ENCODE results near the gene BEND6.

The BEND6 gene

DNA sequence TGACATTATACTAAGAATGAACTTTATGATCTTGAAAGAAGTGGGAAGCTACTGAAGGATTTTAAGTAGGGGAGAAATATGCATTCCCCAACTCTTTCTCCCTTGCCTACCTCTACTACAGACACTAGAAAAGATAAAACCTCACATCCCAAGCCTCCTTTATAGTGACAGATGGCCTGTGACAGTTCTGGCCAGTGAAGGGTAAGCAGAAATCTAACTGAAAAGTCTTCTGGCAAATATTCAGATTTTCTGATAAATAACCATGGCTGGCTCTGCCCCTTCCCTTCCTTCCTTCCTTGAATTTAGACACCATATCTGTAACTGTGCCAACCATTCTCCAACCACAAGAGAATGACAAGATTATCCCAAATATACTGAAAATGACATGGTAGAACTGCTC lies 10.2 kb upstream of the BEND6 start:
- DNase-seq, result no peak

DNA sequence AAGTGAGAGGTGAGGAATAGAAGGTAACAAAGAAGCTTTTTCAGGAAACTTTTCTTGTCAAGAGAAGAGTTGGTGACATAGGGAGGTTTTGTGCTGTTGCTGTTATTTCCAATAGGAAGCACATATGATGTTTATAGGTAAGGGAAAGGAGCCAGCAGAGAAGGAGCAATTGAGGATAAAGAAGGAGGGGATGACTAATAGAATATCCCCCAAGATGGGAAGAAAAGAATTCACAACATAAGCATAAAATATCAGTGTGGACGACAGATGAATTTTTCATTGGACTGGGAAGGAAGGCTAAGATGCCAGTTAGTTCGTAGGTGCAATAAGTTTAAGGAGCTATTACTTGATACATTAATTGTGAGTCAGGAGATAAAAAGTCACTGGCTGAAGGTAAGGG lies 8.5 kb upstream of the BEND6 start:
- no peak for DNase-seq

DNA sequence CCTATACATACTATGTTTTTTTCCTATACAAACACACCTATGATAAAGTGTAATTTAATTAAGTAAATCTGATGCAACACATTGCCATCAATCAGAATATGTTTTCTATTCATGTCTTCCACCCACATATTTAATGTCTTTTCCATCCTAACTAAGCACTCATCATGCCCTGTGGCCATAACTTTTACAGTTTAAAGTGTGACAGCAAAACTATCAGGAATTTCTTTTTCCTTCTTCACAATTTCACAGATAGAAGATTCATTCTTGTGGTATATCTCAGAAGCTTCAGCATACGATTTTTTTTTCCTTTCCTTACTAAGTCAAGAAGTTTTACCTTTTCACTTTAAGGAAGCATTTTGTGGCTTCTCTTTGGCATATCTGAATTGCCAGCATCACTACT lies 7.0 kb upstream of the BEND6 start:
- no peak for DNase-seq

DNA sequence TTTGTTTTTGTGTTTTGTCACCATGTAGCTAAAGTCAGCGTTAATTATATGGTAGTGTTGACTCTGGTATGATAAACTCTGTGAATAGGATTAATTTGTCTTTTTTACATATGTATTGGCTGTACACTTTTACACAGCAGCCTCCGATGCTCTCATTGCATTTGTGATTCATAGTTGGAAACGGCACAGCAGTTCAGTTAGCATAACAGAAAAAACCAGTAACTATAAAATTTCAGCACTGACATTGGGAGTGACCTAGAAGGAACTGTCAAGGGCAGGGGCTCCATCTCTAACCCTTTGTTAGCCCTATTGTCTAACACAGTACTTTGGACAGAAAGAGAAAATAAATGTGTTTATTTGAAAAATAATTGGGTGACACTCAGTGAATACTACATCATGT lies 5.6 kb upstream of the BEND6 start:
- no peak for DNase-seq

DNA sequence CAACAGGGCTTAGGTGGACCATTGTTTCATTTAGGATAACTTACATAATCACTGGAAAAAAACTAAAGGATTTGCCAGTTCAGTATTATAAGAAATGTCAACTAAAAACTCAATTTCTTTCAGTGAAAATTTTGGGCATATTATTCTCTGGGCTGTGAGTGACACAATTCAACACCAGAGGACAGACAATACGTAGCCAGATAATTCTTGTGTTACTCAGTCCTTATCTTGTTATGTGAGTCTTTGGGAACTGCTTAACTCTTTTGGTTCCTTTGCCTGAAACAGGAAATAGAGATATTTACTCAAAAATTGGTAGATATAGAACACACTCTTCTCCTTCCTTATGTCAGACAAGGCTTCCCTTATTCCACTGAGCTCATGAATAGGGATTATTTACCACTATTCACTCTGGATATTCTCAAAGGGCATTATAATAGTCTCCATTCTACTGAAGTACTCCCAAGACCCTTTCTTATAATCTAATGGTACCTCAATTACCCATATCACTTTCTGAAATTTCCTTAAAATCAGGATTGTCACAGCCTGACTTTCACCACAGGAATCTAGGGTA lies 4.9 kb upstream of the BEND6 start:
- no peak for DNase-seq

DNA sequence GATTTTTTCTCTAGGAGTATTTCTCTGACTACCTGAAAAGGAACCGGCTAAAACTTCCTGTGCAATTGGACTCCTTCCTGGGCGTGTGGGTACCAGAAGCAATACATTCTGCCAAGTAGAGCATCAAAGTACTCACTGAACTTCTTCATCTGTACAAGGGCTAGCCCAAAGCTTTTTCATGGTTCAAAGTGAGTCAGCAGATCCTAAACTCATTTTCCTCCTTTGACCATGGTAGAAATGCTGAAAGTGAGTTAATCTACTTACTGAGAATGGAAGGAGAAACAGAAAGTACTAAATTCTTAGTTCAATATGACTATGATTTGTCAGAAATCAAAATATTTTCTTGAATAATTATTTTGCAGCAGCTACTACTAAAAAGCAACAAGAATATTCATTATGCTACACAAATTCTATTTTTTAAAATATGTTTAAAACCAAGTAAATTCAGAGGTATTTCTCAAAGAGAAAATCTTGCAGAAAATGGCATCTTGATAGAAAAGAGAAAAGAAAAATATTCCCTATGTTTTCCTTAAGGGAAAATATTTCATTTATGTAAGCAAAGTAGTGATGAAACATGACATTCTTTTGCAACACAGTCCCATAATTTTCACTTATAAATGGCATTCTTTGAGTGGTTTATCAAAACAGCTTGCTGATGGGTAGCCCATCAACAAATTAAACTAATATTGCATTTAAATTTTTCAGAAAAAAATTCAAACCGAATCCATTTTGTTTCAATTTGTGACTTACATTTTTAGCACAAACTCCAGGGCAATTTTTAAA lies 3.7 kb upstream of the BEND6 start:
- DNase-seq, result no peak

DNA sequence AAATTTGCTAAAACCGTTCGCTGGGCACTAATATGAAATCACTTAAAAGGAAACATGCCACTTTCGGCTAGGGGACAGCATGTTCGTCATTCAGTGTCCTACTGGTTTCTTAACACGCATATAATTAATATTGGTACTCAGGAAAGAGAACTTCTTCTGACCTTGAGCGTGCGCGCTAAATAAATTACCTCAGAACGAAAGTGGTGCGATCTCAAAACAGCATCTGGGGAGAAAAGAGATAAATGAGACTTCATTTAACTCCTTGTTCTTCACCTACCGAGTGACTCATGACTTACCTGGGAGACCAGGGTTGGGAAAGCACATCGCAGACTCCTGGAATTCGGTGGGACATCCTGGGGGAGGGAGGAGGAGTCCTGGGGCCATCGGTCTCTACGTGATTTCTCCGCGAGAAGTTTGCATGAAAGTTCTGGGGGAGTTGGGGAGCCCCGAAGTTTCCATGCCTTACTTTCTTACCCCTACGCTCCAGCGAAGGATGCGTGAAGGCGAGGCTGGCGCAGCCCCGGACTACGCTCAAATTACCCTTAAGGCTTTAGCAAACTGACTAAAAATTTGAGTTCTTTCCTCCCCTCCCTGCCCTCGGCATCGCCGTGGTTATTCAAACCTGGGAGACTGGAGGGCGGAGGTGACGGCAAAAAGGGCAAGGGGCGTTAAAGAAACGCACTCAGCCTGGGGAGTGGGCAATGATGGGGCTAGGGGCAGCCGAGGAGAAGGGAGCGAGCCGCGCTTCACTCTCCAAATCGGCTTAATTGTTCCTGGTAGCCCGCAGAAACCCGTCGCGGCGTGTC lies 1.1 kb upstream of the BEND6 start:
- DNase-seq, result no peak

DNA sequence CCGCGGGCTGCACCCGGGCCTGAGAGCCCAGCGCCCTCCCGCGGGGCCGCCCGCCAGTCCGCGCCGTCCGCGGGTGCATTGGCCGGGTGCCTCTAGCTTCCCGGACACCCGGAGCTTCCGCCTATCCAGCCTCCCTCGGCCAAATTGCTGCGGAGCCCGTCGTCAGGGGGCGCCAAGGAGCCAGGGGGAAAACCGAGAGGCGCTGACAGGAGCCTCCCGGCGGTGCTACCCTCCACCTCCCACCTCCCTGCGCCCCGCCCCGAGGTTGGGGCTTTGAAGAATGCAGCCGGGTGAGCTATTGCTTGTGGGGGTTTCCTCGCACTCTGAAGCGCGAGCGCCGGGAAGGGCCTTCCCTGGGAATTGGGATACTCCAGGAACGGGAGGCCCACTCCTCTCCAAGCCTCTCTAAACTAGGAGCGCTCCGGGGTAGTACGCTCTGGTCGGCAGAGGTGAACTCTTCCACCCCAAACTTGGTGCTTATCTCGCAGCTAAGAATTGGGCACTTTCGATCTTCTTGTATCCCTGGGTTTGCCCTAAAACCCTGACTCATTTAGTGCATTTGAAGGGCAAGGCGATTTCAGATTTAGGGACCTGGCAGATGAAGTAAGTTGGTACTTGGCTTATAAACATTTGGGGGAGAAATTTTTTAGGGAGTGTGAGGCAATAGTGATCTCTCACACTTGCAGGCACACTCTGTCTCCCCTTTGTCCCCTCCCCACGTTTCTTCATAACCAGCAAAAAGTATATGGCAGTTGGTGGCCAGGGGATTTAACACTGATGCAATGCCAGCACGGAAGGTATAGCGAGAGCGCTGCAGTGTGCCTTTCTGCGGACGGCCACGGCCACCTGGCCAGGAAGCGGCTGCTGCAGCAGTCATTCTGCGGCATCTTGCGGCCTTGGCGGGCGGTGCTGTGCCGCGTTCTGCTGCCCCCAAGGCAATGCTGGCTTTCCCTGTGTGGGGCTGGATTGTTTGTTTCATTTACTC lies 556 bp downstream of the BEND6 start:
- peak; percentile 79 for DNase-seq

DNA sequence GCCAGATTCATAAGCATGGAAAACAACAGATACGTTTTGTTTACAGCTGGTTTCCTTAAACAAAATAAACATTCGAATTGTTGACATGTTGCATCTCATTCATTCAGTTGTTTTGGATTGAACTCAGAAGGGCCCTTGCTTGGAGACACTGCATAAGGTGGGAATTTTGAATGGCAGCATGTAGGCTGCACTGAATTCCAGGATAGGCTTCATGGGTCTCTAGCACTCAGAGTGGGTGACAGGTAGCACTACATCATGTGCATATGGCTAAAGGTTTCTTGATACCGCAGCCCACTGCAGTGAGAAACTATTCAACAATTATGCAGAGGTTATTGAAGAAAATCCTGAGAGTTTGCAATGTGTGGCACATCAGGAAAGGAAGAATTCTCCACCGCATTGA lies 1.6 kb downstream of the BEND6 start:
- DNase-seq, result no peak

DNA sequence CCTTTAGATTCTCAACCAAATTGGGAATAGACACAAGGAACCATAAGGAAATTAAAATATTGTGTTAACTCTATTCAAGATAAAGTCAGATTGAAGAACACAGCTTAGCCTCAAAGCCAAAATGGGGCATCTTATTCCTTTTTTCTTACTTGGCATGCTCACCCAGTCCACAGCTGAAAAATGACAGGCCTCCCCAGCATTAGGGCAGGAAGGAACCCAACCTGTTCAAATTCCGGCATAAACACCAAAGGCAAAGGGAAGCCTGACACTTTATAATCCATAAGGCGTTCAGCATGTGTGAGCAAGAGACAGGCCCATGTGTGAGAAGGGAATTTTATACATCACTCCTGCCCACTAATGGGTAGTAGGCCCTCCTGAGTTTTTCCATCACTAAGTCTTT lies 2.9 kb downstream of the BEND6 start:
- no peak for DNase-seq

DNA sequence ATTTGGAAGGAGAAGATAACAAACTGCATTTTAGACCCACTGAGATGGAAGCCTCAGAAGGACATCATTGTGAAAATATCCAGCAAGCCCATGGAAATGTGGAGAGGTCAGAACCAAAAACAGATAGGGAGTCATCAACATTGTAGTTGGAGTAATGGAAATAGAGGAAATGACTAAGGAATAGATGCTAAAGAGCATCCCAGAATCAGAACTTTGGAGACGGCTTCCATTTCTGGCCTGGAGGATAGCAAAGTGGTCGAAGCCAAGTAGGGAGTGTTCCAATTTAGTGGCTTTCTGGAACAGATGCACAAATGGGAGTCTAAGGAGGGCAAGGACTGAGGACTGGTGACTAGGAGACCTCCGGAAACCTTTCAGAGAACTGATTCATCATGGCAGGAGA lies 3.6 kb downstream of the BEND6 start:
- DNase-seq, result no peak

DNA sequence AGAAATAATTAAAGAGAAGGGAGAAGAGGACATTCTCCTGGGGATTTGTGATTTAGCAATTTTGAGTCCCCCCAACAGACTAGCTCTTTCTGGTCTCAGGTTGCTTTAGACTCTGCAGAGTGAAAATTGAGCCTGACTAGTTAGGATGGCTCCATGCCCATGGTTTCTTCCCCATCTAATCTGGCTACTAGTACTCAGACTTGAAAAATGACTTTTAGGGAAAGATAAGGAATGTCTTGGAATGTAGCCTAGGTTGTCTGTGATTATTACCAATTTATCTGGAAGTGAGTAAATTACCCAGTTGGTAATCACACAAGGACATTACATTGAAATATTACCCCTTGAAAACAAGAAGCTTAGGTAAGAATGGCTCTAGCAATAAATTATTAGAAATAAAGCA lies 4.2 kb downstream of the BEND6 start:
- DNase-seq, result no peak

DNA sequence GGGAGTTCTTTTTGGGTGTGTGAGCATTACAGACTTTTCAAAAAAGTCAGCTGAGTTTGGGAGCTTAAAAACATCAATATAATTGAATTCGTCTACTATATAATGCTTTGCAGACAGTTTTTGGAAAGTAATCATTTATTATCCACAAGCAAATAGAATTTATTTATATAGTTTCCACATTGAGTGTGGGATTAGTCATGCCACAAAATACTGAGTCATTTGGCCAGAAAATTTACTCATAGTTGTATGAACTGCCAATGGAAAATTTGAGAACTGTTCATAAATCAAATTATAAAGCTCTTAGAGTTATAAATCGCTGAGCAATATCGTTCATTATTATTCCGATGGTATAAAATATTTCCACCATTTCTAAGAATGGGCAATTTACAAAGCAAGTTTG lies 5.0 kb downstream of the BEND6 start:
- DNase-seq, result no peak

DNA sequence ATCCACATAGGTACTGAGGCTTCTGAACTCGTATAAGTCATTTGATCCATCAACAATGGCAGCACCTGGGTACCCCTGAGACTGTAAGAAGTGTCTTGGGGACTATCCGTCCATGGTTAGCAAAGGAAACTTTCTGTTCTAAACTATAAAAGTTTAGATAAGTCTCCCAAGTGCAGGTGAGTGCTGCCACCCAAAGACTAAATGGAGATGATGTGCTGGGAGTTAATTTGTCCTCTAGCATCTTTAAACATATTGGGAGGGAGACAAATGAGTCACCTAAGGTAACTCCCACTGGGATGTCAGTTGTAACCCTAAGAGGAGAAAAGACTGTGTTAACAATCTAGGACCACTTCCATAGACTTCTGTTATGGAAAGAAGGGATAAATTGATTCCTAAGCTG lies 6.2 kb downstream of the BEND6 start:
- DNase-seq, result no peak

DNA sequence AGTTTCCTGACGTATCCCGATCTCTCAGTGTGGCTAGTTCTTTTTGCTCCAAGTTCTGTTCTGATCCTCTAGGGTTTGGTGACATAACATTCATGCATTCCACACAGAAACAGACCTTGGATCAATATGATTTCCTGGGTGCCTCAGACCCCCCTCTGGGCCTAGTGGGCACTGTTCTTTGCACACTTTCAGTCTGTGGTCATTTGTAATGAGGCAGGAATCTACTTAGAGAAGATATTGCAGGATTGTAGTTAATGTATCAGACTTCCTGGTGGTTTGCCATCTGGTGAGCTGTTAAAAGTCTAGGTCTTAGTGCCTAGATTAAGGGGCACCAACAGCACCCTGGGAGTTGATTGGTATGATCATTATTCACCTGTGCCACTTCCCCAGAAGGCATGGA lies 7.5 kb downstream of the BEND6 start:
- DNase-seq, result no peak

DNA sequence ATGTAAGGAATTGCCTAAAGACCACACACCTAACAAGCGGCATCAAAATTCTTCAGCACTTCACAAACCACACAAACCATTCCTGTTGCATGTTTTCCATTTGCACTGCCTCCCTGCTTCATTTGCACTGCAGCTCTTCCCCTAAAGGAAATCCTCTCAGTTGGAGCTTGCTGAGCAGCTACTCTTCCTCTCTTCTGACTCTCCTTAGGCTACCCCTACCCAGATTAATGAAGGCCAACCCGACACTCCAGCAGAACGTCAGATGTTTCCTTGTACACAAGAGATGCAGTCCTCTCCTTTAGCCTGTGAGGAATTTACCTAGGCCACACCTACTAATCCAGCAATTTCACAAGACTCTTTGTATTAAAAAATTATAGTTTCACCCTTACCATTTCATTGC lies 8.1 kb downstream of the BEND6 start:
- no peak for DNase-seq

DNA sequence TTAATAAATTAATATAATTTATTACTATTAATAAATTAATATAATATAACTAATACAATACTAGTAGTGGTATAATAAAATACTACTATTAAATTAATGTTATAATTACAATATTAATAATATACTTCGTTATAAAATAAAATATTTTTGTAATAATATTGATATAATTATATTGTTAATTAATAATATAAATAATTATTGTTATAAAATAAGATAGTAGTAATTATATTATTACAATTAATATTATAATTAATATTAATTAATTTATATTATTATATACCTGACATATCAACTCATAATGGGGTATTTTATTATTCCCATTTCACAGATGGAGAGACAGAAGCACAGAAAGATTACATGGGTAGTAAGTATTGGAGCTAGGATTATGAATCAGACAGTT lies 8.9 kb downstream of the BEND6 start:
- no peak for DNase-seq

DNA sequence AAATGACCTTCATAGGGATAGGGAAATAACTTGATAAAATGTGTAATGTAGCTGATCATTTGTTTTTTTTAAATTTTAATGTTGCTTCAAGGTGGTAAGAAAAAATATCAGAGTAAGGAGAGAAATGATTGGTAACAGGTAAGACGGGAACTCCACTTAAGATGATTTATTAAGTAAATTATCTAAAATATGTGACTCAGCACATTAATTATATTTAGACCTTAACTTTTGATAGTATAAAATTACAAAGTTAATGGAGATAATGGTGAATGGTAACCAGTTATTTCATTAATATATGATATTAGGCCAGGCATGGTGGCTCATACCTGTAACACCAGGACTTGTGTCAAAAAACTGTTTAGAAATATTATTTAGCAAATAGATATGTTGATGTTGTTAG lies 10.2 kb downstream of the BEND6 start:
- no peak for DNase-seq

DNA sequence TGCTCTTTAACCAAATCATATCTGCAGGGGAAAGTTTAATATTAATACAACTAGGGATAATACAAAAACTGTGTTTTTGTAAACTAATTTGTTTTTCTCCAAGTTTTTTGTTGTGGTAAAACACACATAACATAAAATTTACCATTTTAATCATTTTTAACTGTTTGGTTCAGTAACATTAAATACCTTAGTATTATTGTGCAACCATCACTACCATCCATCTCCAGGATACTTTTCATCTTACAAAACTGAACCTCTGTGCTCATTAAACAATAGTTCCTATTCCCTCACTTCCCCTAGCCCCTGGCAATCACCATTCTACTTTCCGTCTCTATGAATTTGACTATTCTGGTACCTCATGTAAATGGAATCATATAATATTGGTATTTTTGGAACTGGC lies 15.9 kb downstream of the BEND6 start:
- no peak for DNase-seq

DNA sequence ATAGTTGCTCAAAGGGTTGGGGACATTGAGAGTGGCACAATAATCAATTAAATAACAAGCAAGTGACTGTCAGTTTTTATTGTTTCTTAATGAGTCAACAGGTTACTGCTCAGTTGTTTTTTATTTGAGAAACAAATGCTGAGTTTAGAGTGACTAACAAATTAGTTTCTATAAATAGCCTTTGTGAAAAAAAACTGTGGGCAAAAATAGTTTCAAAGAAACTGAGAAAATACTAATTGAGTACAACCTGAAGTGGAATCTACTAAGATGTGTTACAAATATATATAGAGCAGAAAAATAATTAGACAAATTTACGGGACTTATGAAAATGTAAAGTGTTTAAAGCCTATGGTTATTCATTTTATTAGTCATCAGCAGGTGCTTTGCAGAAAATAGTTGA lies 22.3 kb downstream of the BEND6 start:
- DNase-seq, result no peak

DNA sequence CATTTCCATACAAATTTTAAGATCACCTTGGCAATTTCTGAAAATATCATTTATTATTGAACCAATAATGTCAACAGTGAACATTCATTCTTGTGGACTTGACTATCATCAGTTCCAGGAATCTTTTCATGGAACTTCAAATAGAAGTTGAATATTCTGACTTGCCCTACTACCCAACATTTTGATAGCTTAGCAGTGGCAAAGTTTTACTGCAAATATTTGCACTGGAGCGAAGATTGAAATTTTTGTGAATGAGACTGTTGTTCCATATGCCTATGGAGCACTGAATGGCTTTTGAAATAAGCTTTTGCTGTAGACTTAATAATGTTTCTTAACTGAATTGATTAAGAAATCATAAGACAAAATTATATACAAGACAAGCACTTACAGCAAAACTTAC lies 23.6 kb downstream of the BEND6 start:
- no peak for DNase-seq

DNA sequence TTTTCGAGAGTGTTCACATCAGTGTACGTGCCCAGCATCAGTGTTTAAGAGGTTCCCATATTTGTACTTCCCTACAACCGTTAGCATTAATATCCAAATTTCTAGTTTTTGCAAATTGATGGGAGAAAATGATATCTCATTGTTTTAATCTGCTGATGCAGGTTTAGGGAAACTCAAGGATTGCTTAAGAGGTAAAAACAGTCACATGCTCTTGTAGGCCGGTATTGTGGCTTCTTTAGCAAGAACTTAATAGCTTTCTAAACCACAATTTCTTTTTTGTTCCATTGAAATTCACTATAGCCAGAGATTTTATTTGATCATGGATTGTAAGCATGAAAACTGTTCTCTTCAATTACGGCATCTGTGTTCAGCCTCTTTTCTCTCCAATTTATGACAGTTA lies 29.5 kb downstream of the BEND6 start:
- no peak for DNase-seq

DNA sequence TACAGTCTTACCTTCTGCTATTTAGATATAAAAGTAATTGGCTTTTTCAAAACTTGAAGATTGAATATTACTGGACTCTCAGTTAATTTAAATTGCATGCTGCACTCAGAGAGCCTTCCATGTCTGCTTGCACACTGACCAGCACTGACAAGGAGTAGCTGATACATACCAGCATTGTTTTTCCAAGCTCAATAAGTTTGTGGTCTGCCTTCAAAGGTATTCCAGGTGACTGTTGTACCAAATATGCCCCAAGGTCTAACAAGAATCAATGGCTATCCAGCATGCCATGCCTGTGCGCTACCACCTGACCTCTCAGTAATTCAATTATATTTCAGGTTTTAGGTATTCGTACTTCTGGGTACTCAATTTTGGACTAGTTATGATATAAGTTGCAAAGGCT lies 30.0 kb downstream of the BEND6 start:
- no peak for DNase-seq
